ENCODE data around the gene PSMA6. TPM values are rescaled to one million over a fixed set of nuclear protein-coding genes. Genes with fewer than 3 reads are reported as not detected.

PSMA6 gene
- total RNA-seq, 1 experiment from 2014 or later: 210 TPM

DNA sequence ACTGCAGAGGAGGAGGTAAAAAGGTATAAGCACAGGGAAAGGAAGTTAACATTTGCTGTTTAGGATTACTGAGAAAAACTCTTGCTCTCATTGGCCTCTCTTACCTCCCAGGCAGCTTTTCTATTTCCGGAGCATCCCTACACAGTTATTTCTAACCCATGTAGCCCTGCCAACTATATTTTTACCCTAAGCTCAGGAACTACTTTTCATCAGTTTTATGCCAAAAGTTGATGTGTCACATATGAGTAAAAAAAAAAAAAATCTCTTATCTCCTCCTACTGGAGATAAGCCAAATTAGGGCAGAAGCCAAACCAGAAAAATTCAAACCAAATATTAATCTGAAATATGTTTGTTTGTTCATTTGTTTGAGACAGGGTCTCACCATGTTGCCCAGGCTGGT lies 34.4 kb upstream of the PSMA6 start:
- ChIA-PET CTCF (no interaction called here), POLR2A (interaction anchor here (0.7 kb wide), 1 partner anchor 171 kb away, joined by 6 read pairs; no protein-coding TSS in a partner anchor)
- Mint-ChIP-seq H3K4me1 (no peaks in the 10 kb centered on the region), H3K9me3 (peaks cover 9% of the 10 kb centered on the region), H3K36me3 (peaks cover 14% of the 10 kb centered on the region), H3K27me3 (ENCODE audit: low read depth) (no peaks in the 10 kb centered on the region), H3K27ac (no peak overlapping the region), H3K4me3 (no peak overlapping the region)
- DNase-seq (ENCODE audit: low spot score) (no peak), ATAC-seq (no peak)
- TF ChIP-seq USF1 (CRISPR knock-in tag; IDR thresholded peaks at IDR 0.05) (no peak), FOXP4 (CRISPR knock-in tag; IDR thresholded peaks at IDR 0.05) (no peak), ZNF671 (CRISPR knock-in tag; IDR thresholded peaks at IDR 0.05) (no peak), ZNF232 (CRISPR knock-in tag; IDR thresholded peaks at IDR 0.05) (no peak), CBFB (CRISPR knock-in tag; IDR thresholded peaks at IDR 0.05; ENCODE audit: low read depth) (no peak), ZNF138 (CRISPR knock-in tag; conservative IDR thresholded peaks at IDR 0.05) (no peak), ETV6 (CRISPR knock-in tag; IDR thresholded peaks at IDR 0.05) (no peak), ZNF317 (CRISPR knock-in tag; IDR thresholded peaks at IDR 0.05; ENCODE audit: borderline replicate concordance, low read depth) (no peak), TEAD4 (CRISPR knock-in tag; IDR thresholded peaks at IDR 0.05) (no peak)
- TF ChIP-seq, protein P1, sequence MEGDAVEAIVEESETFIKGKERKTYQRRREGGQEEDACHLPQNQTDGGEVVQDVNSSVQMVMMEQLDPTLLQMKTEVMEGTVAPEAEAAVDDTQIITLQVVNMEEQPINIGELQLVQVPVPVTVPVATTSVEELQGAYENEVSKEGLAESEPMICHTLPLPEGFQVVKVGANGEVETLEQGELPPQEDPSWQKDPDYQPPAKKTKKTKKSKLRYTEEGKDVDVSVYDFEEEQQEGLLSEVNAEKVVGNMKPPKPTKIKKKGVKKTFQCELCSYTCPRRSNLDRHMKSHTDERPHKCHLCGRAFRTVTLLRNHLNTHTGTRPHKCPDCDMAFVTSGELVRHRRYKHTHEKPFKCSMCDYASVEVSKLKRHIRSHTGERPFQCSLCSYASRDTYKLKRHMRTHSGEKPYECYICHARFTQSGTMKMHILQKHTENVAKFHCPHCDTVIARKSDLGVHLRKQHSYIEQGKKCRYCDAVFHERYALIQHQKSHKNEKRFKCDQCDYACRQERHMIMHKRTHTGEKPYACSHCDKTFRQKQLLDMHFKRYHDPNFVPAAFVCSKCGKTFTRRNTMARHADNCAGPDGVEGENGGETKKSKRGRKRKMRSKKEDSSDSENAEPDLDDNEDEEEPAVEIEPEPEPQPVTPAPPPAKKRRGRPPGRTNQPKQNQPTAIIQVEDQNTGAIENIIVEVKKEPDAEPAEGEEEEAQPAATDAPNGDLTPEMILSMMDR (IDR thresholded peaks at IDR 0.05): no peak
- TF ChIP-seq, protein P2, sequence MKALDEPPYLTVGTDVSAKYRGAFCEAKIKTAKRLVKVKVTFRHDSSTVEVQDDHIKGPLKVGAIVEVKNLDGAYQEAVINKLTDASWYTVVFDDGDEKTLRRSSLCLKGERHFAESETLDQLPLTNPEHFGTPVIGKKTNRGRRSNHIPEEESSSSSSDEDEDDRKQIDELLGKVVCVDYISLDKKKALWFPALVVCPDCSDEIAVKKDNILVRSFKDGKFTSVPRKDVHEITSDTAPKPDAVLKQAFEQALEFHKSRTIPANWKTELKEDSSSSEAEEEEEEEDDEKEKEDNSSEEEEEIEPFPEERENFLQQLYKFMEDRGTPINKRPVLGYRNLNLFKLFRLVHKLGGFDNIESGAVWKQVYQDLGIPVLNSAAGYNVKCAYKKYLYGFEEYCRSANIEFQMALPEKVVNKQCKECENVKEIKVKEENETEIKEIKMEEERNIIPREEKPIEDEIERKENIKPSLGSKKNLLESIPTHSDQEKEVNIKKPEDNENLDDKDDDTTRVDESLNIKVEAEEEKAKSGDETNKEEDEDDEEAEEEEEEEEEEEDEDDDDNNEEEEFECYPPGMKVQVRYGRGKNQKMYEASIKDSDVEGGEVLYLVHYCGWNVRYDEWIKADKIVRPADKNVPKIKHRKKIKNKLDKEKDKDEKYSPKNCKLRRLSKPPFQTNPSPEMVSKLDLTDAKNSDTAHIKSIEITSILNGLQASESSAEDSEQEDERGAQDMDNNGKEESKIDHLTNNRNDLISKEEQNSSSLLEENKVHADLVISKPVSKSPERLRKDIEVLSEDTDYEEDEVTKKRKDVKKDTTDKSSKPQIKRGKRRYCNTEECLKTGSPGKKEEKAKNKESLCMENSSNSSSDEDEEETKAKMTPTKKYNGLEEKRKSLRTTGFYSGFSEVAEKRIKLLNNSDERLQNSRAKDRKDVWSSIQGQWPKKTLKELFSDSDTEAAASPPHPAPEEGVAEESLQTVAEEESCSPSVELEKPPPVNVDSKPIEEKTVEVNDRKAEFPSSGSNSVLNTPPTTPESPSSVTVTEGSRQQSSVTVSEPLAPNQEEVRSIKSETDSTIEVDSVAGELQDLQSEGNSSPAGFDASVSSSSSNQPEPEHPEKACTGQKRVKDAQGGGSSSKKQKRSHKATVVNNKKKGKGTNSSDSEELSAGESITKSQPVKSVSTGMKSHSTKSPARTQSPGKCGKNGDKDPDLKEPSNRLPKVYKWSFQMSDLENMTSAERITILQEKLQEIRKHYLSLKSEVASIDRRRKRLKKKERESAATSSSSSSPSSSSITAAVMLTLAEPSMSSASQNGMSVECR (CRISPR knock-in tag; IDR thresholded peaks at IDR 0.05; ENCODE audit: borderline replicate concordance): no peak

DNA sequence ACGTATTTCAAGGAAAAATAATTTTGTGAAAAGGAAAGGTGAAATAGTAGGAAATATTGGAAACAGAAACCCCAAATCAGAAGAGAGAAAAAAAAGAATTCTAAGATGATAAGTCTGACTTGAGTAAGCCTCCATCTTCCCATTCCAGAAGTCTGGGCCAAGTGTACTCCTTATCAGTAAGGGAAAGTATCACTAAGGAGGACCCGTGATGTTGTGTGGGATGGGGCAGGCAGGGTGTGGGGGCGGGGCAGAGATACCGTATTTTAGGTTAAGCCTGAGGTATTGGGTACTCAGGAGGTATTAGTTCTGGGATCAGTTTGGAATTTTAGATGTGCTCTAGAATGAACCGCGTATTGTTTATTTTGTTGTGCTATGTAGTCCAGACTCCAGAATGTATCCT lies 33.8 kb upstream of the PSMA6 start:
- no peak overlapping the region for H3K4me3 Mint-ChIP-seq
- H3K27ac Mint-ChIP-seq: no peak overlapping the region
- peaks cover 9% of the 10 kb centered on the region for H3K9me3 Mint-ChIP-seq
- no peak for ATAC-seq
- no peak for DNase-seq (ENCODE audit: low spot score)
- no peaks in the 10 kb centered on the region for H3K4me1 Mint-ChIP-seq
- H3K36me3 Mint-ChIP-seq: peaks cover 14% of the 10 kb centered on the region
- POLR2A ChIA-PET: no interaction called here
- CTCF ChIA-PET: no interaction called here
- H3K27me3 Mint-ChIP-seq (ENCODE audit: low read depth): no peaks in the 10 kb centered on the region
- TF ChIP-seq KAT7 (CRISPR knock-in tag; IDR thresholded peaks at IDR 0.05; ENCODE audit: borderline replicate concordance): no peak
- no peak for TF ChIP-seq TCF7 (CRISPR knock-in tag; IDR thresholded peaks at IDR 0.05; ENCODE audit: low read depth)
- TF ChIP-seq E2F5 (CRISPR knock-in tag; IDR thresholded peaks at IDR 0.05): no peak
- no peak for TF ChIP-seq CREB1 (CRISPR knock-in tag; IDR thresholded peaks at IDR 0.05)
- TF ChIP-seq, protein P2 (CRISPR knock-in tag; IDR thresholded peaks at IDR 0.05; ENCODE audit: borderline replicate concordance): no peak
- no peak for TF ChIP-seq PREB (CRISPR knock-in tag; IDR thresholded peaks at IDR 0.05; ENCODE audit: borderline replicate concordance)
- no peak for TF ChIP-seq ZNF396 (CRISPR knock-in tag; IDR thresholded peaks at IDR 0.05; ENCODE audit: borderline replicate concordance)
- TF ChIP-seq MAX (CRISPR knock-in tag; IDR thresholded peaks at IDR 0.05): no peak
- TF ChIP-seq ZNF423 (CRISPR knock-in tag; IDR thresholded peaks at IDR 0.05): no peak
- TF ChIP-seq CREM (CRISPR knock-in tag; IDR thresholded peaks at IDR 0.05): no peak
